ENCODE results near the gene AGAP1. TPM values are rescaled to one million over a fixed set of nuclear protein-coding genes. Genes with fewer than 3 reads are reported as not detected.

Gene AGAP1
- polyA plus RNA-seq, 3 donors from 2014 or later, result 0.18 to 2.3 (median 0.21) TPM

DNA sequence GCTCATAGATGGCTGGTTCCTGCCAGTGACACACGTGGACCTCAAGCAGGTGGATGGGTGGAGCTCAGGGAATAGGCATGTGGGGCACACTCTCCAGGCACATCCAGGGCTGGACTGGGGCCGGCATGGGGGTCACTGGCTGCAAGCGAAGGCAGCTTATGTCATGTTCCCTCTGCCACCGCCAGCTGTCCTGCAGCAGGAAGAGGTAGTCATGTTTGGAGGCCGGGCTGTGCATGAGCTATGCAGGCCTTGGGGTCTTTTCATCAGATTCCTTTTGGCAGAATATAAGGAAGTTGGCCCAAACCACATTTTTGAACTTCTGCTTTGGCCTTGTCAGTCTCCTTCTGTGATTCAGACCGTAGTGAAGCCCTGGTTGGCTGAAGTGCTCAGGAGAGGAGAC, 61.5 kb downstream of the AGAP1 start:
- no peaks in the 10 kb centered on the region for H3K36me3 Mint-ChIP-seq
- no peak for DNase-seq

DNA sequence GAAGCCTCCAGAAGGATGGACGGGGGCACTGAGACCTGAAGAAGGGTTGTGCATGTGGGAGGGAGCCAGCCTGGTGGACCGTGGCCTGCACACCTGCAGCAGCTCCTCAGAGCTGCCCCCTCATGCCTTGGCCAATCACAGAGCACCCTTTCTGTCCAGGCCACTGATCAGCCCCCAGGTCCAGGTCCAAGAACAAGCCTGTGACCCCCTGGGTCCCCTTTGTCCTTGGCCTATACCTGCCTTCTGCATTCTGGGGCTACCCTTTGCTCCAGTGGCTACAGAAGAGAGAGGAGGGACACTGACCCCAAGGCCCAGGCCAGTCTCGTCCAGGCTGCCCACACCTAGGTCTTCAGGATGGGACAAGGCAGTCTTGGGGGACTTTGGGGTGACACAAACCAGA, 62.2 kb downstream of the AGAP1 start:
- H3K27ac Mint-ChIP-seq, result no peak overlapping the region
- H3K4me1 Mint-ChIP-seq, result no peaks in the 10 kb centered on the region
- DNase-seq, result no peak
- H3K4me3 Mint-ChIP-seq, result no peak overlapping the region
- H3K9me3 Mint-ChIP-seq, result no peaks in the 10 kb centered on the region
- peaks cover under 1 to 16% (median 2%) of the 10 kb centered on the region in 3 donors for H3K27me3 Mint-ChIP-seq (ENCODE audit: low read depth in 3 of 3)
- H3K36me3 Mint-ChIP-seq, result no peaks in the 10 kb centered on the region

More for the DNA sequence above, 61.5 kb downstream of the AGAP1 start:
- Mint-ChIP-seq H3K27me3 (ENCODE audit: low read depth in 3 of 3) (peaks cover 0 to 17% (median 2%) of the 10 kb centered on the region in 3 donors), H3K4me3 (no peak overlapping the region), H3K4me1 (no peaks in the 10 kb centered on the region), H3K9me3 (no peaks in the 10 kb centered on the region), H3K27ac (no peak overlapping the region)

DNA sequence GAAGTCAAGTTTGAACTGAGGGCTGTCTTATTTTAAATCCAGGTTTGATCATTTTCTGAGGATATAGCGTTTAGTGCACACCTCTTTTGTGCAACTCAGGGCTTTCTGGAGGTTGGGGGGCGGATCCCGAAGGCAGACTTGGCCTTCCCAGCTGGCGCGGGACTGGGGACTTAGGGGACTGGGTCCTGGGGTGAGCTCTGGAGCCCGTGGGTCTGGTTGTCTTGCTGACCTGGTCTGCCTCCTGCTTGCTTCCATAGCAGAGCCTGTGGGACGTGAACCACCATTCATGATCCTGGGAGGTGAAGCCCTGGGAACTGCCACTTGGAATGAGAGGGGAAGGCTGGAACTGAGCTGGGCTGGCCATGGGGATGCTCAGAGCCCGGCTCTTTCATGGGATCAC, 63.1 kb downstream of the AGAP1 start:
- no peaks in the 10 kb centered on the region for H3K9me3 Mint-ChIP-seq
- no peaks in the 10 kb centered on the region for H3K4me1 Mint-ChIP-seq
- H3K4me3 Mint-ChIP-seq, result no peak overlapping the region
- peaks cover 2 to 16% (median 5%) of the 10 kb centered on the region in 3 donors for H3K27me3 Mint-ChIP-seq (ENCODE audit: low read depth in 3 of 3)
- no peak for DNase-seq
- no peaks in the 10 kb centered on the region for H3K36me3 Mint-ChIP-seq
- H3K27ac Mint-ChIP-seq, result no peak overlapping the region

DNA sequence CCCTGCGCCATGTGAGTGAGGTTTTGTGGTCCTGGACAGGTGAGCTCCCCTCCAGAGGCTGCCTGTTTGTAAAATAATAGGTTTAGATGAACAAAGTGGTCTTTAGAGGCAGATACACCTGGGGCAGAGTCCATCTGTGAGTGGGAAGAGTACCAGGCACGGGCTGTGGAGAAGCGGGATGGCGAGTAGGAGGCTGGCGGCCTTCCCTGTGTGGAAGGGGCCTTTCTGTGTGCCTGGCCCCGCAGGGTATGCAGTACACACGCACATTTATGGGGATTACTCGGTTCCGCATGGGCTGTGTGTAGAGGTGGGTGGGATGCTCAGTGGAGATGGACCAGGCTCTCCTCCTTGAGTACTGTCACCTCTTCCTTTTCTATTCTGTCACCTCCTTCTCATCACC, 64.1 kb downstream of the AGAP1 start:
- H3K9me3 Mint-ChIP-seq, result no peaks in the 10 kb centered on the region
- H3K27ac Mint-ChIP-seq, result no peak overlapping the region
- H3K36me3 Mint-ChIP-seq, result no peaks in the 10 kb centered on the region
- no peak overlapping the region for H3K4me3 Mint-ChIP-seq
- peaks cover 0 to 18% (median 5%) of the 10 kb centered on the region in 3 donors for H3K27me3 Mint-ChIP-seq (ENCODE audit: low read depth in 3 of 3)
- no peak for DNase-seq
- no peaks in the 10 kb centered on the region for H3K4me1 Mint-ChIP-seq

DNA sequence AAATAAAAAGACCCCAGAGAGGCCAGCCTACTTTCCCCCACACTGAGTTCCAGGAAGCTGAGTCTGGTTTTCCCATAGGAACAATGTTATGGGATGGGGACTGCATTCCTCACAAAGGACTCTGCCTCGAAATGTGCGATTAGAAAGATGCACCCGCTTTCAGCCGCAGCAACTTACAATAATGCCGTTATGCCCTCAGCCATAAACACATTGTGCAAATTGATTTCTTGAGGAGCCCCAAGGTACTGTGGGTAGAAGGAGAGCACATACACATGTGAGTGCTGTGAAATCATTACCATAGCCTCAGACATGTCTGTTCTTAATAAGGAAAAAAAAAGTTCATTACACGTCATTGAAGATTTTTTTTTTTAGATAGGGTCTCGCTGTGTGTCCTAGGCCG, 64.7 kb downstream of the AGAP1 start:
- Mint-ChIP-seq H3K36me3 (no peaks in the 10 kb centered on the region), H3K9me3 (no peaks in the 10 kb centered on the region), H3K27ac (no peak overlapping the region), H3K27me3 (ENCODE audit: low read depth in 3 of 3) (peaks cover 3 to 18% (median 6%) of the 10 kb centered on the region in 3 donors), H3K4me3 (no peak overlapping the region), H3K4me1 (no peaks in the 10 kb centered on the region)
- DNase-seq, result no peak

DNA sequence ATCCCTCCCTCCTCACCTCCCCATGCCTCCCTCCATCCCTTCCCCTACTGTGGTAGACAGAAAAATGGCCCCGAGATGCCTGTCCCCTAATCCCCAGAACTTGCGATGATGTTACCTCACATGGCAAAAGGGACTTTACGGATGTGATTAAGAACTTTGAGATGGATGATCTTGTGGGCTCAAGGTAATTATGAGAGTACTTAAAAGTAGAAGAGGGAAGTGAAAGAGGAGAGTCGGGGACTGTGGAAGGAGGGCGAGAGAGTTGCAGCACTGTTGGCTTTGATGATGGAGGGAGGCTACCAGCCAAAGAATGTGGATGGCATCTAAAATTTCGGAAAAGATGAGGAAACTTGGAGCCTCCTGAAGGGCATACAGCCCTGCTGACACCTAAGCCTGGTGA, 66.5 kb downstream of the AGAP1 start:
- no peaks in the 10 kb centered on the region for H3K4me1 Mint-ChIP-seq
- no peaks in the 10 kb centered on the region for H3K36me3 Mint-ChIP-seq
- DNase-seq, result no peak
- no peak overlapping the region for H3K27ac Mint-ChIP-seq
- no peaks in the 10 kb centered on the region for H3K9me3 Mint-ChIP-seq
- peaks cover 3 to 16% (median 6%) of the 10 kb centered on the region in 3 donors for H3K27me3 Mint-ChIP-seq (ENCODE audit: low read depth in 3 of 3)
- no peak overlapping the region for H3K4me3 Mint-ChIP-seq

DNA sequence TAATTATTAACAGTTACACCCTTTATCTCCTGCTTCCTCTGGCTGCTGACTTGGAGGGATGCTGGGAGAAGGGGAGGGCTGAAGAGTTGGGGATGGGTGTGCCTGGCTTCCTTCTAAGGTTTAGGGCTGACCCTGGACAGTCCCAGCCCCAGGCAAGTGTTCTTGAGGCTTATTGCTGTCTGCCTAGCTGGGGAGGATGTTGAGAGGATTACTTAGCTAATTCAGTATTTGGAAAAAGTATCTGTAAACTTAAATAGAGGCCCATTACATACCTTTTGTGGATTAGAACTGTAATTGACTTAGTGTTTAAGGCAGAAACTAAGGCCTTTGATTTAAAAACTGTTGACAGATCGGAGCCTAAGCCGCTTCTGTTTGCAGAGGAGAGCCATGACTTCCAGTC, 67.6 kb downstream of the AGAP1 start:
- Mint-ChIP-seq H3K27me3 (ENCODE audit: low read depth in 3 of 3) (peaks cover 3 to 10% (median 6%) of the 10 kb centered on the region in 3 donors), H3K4me1 (peaks cover 0 to under 1% of the 10 kb centered on the region in 2 donors), H3K36me3 (no peaks in the 10 kb centered on the region), H3K27ac (no peak overlapping the region), H3K4me3 (no peak overlapping the region), H3K9me3 (no peaks in the 10 kb centered on the region)
- DNase-seq, result no peak

DNA sequence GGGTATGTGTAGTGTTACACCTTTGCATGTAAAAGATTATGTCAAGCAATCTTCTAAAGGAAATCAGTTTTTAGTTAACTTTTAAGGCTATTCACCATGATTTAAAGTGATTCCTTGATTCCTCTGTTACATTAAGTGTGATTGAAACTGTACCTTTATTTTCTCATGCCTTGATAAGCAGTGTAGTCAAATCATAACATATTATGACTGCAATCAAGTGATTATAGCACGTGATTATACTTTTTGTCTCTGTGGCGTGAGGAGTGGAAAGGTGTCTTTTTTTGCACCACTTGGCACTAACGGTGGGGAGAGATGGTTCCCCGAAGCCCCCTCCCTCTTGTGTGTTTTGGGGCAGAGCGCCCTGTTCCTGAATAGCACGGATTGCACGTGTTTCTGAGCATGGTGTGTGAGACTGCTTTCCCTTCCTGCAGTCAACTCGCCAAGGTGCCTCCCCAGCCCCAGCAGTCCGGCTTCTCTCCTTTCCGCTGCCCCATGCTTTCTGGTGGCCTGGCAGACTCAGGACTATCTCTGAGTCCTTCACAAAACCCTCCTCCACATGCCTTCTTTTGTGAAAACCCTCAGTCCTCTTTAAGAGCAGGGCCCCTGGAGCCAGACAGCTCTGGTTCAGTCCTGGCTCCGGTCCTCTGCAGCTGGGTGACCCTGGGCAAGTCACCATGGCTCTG, 68.4 kb downstream of the AGAP1 start:
- Mint-ChIP-seq H3K36me3 (no peaks in the 10 kb centered on the region), H3K27me3 (ENCODE audit: low read depth in 3 of 3) (peaks cover 3 to 7% (median 6%) of the 10 kb centered on the region in 3 donors), H3K9me3 (no peaks in the 10 kb centered on the region), H3K4me3 (no peak overlapping the region), H3K4me1 (peaks cover 0 to 1% of the 10 kb centered on the region in 2 donors), H3K27ac (no peak overlapping the region)
- no peak for DNase-seq

DNA sequence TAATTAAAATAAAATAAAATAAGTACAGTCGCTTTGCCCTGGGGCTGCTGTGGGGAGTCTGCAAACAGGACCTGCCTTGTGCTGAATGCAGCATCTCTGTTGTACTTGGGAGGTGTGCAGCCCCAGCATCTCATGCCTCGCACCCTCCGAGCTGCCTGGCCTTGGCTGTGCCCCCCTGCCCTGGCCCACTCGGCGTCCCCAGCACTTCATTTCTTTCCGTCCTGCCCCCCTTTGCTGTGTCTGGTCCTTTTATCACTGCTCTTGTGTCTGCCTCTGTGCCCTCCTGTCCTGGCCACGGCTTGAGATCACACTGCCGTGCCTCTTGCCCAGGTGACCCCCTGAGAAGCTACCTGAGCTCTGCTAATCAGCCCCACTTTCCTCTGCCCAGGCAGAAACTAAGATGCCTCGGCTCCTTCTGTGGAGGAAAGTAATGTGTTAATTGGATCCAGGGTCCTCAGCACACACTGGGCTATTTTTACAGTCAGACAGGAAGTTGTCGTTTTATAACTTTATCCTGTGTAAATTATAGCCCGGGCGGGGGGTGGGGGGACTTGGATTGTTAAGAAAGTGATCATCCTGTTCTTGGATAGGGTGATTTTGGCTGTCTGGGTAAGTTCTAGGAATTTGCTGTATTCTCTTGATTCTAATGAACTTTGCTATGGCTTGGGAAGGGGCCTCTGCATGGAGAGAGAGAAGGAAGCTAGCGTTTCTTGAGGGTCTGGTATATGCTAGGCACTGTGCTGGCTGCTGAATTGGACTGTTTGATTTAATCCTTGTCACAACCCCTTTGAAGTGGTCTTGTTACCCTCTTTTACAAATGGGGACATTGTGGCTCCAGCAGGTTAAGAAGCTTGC, 69.4 kb downstream of the AGAP1 start:
- no peak for DNase-seq
- H3K27me3 Mint-ChIP-seq (ENCODE audit: low read depth in 3 of 3), result peaks cover 3 to 7% (median 5%) of the 10 kb centered on the region in 3 donors
- H3K9me3 Mint-ChIP-seq, result peaks cover 0 to 2% (median 0%) of the 10 kb centered on the region in 6 donors
- no peaks in the 10 kb centered on the region for H3K36me3 Mint-ChIP-seq
- H3K27ac Mint-ChIP-seq, result no peak overlapping the region
- H3K4me3 Mint-ChIP-seq, result no peak overlapping the region
- H3K4me1 Mint-ChIP-seq, result peaks cover 0 to 1% of the 10 kb centered on the region in 2 donors

DNA sequence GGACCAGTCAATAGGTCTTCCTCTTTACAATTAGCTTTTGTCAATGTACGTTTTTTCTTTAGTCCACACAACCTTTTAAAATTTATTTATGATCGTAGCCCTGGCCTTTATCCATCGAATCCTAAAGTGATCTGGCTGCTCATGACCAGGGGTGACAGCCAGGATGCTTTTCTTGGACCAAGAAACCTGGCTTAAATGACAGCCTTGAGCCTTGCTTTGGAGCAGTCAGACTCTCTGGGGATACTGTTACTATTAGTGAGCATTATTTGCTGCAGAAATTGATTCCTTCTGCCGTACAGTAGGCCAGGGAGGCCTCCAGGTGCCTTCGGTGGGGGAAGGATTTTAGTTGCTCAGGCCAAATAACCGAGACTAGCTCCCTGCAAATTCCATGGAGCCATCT, 70.2 kb downstream of the AGAP1 start:
- Mint-ChIP-seq H3K4me3 (no peak overlapping the region), H3K27me3 (ENCODE audit: low read depth in 3 of 3) (peaks cover 3 to 11% (median 5%) of the 10 kb centered on the region in 3 donors), H3K36me3 (no peaks in the 10 kb centered on the region), H3K27ac (no peak overlapping the region), H3K4me1 (peaks cover 0 to 1% of the 10 kb centered on the region in 2 donors), H3K9me3 (peaks cover 0 to 7% (median 0%) of the 10 kb centered on the region in 6 donors)
- DNase-seq, result no peak

DNA sequence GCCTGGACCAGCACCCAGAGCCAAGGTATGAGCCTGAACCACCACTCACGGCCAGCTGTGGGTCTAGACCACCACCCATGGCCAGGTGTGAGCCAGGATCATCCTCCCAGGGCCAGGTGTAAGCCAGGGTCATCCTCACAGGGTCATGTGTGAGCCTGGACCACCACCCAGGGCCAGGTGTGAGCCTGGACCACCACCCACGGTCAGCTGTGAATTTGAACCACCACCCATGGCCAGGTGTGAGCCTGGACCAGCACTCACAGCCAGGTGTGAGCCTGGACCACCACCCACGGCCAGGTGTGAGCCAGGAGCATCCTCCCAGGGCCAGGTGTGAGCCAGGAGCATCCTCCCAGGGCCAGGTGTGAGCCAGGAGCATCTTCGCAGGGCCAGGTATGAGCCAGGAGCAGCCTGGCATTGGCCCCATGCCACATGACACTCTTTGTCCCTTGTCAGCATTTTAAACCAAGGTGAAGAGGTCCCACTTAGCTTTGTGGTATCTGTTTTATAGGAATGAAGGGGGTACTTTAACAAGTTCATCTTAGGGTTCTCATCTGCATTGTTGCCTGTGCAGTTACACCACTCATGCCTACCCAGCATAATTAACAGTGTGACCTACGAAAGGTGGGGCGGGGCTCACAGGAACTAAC, 71.2 kb downstream of the AGAP1 start:
- no peaks in the 10 kb centered on the region for H3K36me3 Mint-ChIP-seq
- H3K27me3 Mint-ChIP-seq (ENCODE audit: low read depth in 3 of 3), result peaks cover 3 to 11% (median 5%) of the 10 kb centered on the region in 3 donors
- H3K27ac Mint-ChIP-seq, result no peak overlapping the region
- H3K4me1 Mint-ChIP-seq, result peaks cover 0 to 1% of the 10 kb centered on the region in 2 donors
- H3K4me3 Mint-ChIP-seq, result no peak overlapping the region
- DNase-seq, result no peak
- H3K9me3 Mint-ChIP-seq, result peaks cover 0 to 7% (median 0%) of the 10 kb centered on the region in 6 donors

DNA sequence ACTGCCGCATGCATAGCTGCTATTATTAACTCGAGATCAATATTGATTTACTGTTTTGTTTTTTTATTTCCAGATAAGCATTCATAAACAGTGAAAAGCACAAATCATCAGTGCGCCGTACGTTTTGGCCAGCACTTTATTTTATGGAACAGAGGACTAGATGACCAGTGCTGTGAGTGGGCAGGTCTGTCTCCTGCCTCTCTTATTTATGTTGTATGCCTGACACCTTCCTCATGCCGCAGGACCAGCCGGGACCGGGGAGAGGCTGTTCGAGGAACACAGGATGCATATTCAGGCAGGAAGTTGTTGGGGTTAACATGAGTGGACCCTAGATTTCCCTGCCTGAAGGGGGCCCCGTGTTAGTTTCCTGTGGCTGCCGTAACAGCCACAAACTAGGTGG, 72.6 kb downstream of the AGAP1 start:
- peaks cover 0 to 7% (median 0%) of the 10 kb centered on the region in 6 donors for H3K9me3 Mint-ChIP-seq
- peaks cover 3 to 7% (median 5%) of the 10 kb centered on the region in 3 donors for H3K27me3 Mint-ChIP-seq (ENCODE audit: low read depth in 3 of 3)
- no peak overlapping the region for H3K27ac Mint-ChIP-seq
- peaks cover 0 to 1% of the 10 kb centered on the region in 2 donors for H3K4me1 Mint-ChIP-seq
- no peaks in the 10 kb centered on the region for H3K36me3 Mint-ChIP-seq
- H3K4me3 Mint-ChIP-seq, result no peak overlapping the region
- DNase-seq, result no peak

DNA sequence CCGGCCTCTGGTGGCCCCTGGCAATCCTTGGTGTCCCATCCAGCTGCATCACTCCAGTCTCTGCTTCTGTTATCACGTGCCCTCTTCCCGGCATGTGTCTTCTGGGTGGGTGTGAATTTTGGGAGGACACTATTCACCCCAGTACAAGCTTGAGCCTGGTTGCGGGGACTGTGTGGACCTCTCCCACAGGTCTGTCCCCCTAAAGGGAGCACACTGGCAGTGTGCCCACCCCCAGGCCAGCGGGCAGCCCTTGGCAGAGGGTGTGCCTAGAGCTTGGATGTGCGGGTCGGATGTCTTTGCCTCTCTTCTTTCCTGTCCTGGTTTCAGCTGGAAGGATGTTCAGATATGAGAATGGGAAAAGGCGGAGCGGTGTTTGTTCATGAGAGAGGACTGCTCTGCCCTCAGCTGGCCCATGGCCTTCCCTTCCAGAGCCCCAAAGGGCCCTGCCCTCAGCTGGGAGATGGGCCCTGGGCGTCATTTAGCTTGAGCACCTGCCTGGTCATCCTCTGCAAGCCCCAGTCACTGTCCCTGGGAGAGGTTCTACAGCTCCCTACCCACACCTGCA, 73.2 kb downstream of the AGAP1 start:
- Mint-ChIP-seq H3K4me3 (no peak overlapping the region), H3K27ac (peak overlapping the region in 1 of 6 donors; percentile 40), H3K36me3 (no peaks in the 10 kb centered on the region), H3K9me3 (peaks cover 0 to 7% (median 0%) of the 10 kb centered on the region in 6 donors), H3K4me1 (peaks cover 0 to 1% of the 10 kb centered on the region in 2 donors), H3K27me3 (ENCODE audit: low read depth in 3 of 3) (peaks cover 3 to 7% (median 5%) of the 10 kb centered on the region in 3 donors)
- DNase-seq, result no peak

All from immature natural killer cell (primary cell).